H54 (cell line): Measurements from ENCODE around the gene DNTTIP2.

Source experiments
- DNase-seq: peaks from one replicate; pipeline ENCODE4 v3.0.0; 2011; ENCODE audit warnings: low spot score, mixed read lengths; ENCODE audit not compliant: insufficient read length
- FAIRE-seq: peaks from 3 replicates; lab custom pipeline; 2011; peaks lifted over from hg19 to GRCh38; lab: Jason Lieb, UNC
- POLR2A ChIP-seq: IDR thresholded peaks from 2 replicates; pipeline ENCODE4 v1.6.1; 2011; ENCODE audit warnings: low read depth, mild to moderate bottlenecking, low read length

Gene DNTTIP2

GRCh38 chr1:93818570-93818959, 60.4 kb downstream of the DNTTIP2 start:
- DNase-seq (no peak), FAIRE-seq (no peak)
- TF ChIP-seq POLR2A = no peak

- TF ChIP-seq POLR2A = no peak
- DNase-seq = no peak
- FAIRE-seq = no peak
These were observed 61.0 kb downstream of the DNTTIP2 start for GRCh38 chr1:93817819-93818569.

GRCh38 chr1:93816970-93817678, 61.9 kb downstream of the DNTTIP2 start:
- TF ChIP-seq POLR2A = no peak
- no peak for DNase-seq
- no peak for FAIRE-seq
